Endothelial cell of umbilical vein (primary cell): ENCODE data around the gene RFPL1.

Experiments used
- EZH2 ChIP-seq: IDR thresholded peaks from 2 replicates; pipeline ENCODE4 v1.6.1; 2012; ENCODE audit warnings: borderline replicate concordance, low read depth, mild to moderate bottlenecking, moderate library complexity, low read length, inconsistent platforms; ENCODE audit not compliant: severe bottlenecking
- FOS ChIP-seq: IDR thresholded peaks from 2 replicates; pipeline ENCODE4 v1.6.1; 2011; ENCODE audit warnings: mild to moderate bottlenecking, low read length, moderate library complexity, borderline replicate concordance; ENCODE audit not compliant: insufficient read depth
- GATA2 ChIP-seq: IDR thresholded peaks from 2 replicates; pipeline ENCODE4 v1.7.0; 2011; ENCODE audit warnings: low read depth, mild to moderate bottlenecking, moderate library complexity, mixed read lengths, low read length; ENCODE audit not compliant: insufficient read length, insufficient read depth
- MYC ChIP-seq: IDR thresholded peaks from one replicate; pipeline ENCODE4 v1.6.1; 2011; ENCODE audit warnings: mild to moderate bottlenecking, low read depth, low read length
- POLR2A ChIP-seq: IDR thresholded peaks from 2 replicates; pipeline ENCODE4 v1.6.1; 2012; ENCODE audit warnings: low read depth, mild to moderate bottlenecking, control low read depth, low read length
- POLR2AphosphoS5 ChIP-seq: IDR thresholded peaks from 2 replicates; pipeline ENCODE4 v1.6.1; 2012; ENCODE audit warnings: low read depth, mild to moderate bottlenecking, control low read depth, low read length, moderate library complexity; ENCODE audit not compliant: insufficient read depth
- TF ChIP-seq, protein P1 (sequence below), 2 donors: IDR thresholded peaks; 1 replicate in 1 of 2; 2 replicates in 1 of 2; pipeline ENCODE4 v1.5.1; 2011; ENCODE audit warnings: low read length in 2 of 2, mild to moderate bottlenecking in 2 of 2, moderate library complexity in 2 of 2, control low read depth in 1 of 2, inconsistent platforms in 1 of 2, low read depth in 1 of 2; ENCODE audit not compliant: insufficient read depth in 1 of 2; ENCODE audit errors: extremely low read depth in 1 of 2
- TF ChIP-seq, protein P2 (sequence below): IDR thresholded peaks from 2 replicates; pipeline ENCODE4 v1.6.1; 2011; ENCODE audit not compliant: insufficient read depth, insufficient read length

- TF ChIP-seq, protein P1, sequence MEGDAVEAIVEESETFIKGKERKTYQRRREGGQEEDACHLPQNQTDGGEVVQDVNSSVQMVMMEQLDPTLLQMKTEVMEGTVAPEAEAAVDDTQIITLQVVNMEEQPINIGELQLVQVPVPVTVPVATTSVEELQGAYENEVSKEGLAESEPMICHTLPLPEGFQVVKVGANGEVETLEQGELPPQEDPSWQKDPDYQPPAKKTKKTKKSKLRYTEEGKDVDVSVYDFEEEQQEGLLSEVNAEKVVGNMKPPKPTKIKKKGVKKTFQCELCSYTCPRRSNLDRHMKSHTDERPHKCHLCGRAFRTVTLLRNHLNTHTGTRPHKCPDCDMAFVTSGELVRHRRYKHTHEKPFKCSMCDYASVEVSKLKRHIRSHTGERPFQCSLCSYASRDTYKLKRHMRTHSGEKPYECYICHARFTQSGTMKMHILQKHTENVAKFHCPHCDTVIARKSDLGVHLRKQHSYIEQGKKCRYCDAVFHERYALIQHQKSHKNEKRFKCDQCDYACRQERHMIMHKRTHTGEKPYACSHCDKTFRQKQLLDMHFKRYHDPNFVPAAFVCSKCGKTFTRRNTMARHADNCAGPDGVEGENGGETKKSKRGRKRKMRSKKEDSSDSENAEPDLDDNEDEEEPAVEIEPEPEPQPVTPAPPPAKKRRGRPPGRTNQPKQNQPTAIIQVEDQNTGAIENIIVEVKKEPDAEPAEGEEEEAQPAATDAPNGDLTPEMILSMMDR (IDR thresholded peaks at IDR 0.05; ENCODE audit: extremely low read depth in 1 of 2, insufficient read depth in 1 of 2, low read depth in 1 of 2, low read length in 2 of 2) = no peak
- TF ChIP-seq FOS = no peak
- no peak for TF ChIP-seq EZH2
- no peak for TF ChIP-seq POLR2AphosphoS5
- no peak for TF ChIP-seq POLR2A
- no peak for TF ChIP-seq GATA2
- TF ChIP-seq MYC = no peak
- TF ChIP-seq, protein P2, sequence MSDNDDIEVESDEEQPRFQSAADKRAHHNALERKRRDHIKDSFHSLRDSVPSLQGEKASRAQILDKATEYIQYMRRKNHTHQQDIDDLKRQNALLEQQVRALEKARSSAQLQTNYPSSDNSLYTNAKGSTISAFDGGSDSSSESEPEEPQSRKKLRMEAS = no peak
Observed at GRCh38 chr22:29434288-29434687, 4.1 kb upstream of the RFPL1 start.
